GM18502 (cell line): Measurements from ENCODE around the gene SLC5A2.
"Not testable (repeated sequence)": the region's sequence is repeated elsewhere in the genome, so short reads cannot be mapped to it uniquely, and the experiment has no call there.

Source experiments
- ATAC-seq: cut with Tn5 transposase; IDR thresholded peaks from one replicate; pipeline ENCODE4 v1.9.1; 2021; ENCODE audit warnings: mild to moderate bottlenecking; ENCODE audit not compliant: unreplicated experiment, poor library complexity

Gene SLC5A2

GRCh38 chr16:31474773-31475738 lies 7.9 kb upstream of the SLC5A2 start:
- ATAC-seq: no peak

DNA sequence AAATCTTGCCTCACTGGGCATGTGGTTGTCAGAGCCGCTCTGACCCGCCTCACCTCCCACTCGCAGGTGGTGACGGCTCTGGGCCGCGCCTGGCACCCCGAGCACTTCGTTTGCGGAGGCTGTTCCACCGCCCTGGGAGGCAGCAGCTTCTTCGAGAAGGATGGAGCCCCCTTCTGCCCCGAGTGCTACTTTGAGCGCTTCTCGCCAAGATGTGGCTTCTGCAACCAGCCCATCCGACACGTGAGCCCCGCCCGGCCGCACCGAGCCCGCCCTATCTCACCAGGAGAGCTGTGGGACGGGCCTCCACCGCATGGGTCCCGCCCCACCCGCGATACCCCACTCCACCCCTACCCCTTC lies 7.0 kb upstream of the SLC5A2 start:
- no peak for ATAC-seq

- no peak for ATAC-seq
Observed at GRCh38 chr16:31476303-31477219, 6.4 kb upstream of the SLC5A2 start.

- no peak for ATAC-seq
Observed at GRCh38 chr16:31477220-31478216, 5.4 kb upstream of the SLC5A2 start.

- ATAC-seq: no peak
Observed at GRCh38 chr16:31478956-31479355, 4.0 kb upstream of the SLC5A2 start.

- ATAC-seq: no peak
Observed at GRCh38 chr16:31479751-31480150, 3.2 kb upstream of the SLC5A2 start.

- ATAC-seq: no peak
Observed at GRCh38 chr16:31480851-31481536, 1.9 kb upstream of the SLC5A2 start.

DNA sequence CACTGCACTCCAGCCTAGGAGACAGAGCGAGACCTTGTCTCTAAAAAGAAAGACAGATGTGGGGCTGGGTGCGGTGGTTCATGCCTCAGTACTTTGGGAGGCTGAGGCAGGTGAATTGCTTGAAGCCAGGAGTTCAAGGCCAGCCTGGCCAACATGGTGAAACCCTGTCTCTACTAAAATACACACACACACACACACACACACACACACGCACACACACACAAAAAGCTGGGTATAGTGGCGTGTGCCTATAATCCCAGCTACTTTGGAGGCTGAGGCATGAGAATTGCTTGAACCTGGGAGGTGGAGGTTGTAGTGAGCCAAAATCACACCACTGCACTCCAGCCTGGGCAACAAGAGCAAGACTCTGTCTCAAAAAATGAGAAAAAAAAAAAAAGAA lies 1.1 kb downstream of the SLC5A2 start:
- not testable (repeated sequence) for ATAC-seq

DNA sequence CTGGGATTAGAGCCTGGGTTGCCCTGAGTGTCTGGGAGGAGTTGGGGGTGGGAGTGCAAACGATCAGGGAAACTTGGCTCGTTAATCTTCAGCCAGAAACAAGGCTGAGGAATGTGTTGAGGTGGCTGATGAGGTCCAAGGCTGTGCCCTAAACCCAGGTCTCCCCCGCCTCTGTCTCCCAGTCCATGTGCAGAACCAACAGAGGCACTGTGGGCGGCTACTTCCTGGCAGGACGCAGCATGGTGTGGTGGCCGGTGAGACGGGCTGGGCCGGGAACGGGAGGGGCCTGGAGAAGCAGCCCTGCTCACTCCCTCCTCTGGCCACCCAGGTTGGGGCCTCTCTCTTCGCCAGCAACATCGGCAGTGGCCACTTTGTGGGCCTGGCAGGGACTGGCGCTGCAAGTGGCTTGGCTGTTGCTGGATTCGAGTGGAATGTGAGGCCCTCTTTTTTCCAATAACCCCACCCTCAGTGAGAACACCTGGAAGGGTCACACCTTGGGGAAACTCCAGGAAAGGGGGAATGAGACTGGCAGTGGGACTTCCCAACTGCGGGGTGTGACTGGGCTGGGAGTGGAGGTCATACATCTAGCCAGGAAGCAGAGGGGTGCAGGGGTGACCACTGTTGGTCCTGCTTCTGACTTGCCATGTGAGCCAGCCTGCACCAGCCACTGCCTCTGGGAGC lies 1.7 kb downstream of the SLC5A2 start:
- ATAC-seq: no peak

- ATAC-seq: no peak
Observed at GRCh38 chr16:31485571-31485970, 2.6 kb downstream of the SLC5A2 start.

DNA sequence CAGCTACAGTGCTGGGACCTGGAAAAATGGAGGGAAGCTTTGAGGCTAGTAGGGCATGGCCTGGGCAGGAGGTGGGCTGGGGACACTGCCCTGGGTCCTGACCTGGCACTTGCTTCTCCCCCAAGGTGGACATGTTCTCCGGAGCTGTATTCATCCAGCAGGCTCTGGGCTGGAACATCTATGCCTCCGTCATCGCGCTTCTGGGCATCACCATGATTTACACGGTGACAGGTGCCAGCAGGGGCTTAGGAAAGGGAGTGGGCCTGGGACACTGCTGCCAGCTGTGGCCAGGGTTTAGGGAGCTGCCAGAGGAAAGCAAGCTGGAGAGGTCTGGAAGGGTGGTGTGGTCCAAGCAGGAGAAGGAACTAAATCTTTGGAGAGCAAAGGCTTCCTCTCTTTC lies 3.1 kb downstream of the SLC5A2 start:
- ATAC-seq: no peak

GRCh38 chr16:31487071-31487719 lies 4.3 kb downstream of the SLC5A2 start:
- ATAC-seq: no peak

- peak; percentile 88 for ATAC-seq
Observed at GRCh38 chr16:31487720-31488467, 5.0 kb downstream of the SLC5A2 start.

- no peak for ATAC-seq
Observed at GRCh38 chr16:31488468-31489297, 5.8 kb downstream of the SLC5A2 start.

DNA sequence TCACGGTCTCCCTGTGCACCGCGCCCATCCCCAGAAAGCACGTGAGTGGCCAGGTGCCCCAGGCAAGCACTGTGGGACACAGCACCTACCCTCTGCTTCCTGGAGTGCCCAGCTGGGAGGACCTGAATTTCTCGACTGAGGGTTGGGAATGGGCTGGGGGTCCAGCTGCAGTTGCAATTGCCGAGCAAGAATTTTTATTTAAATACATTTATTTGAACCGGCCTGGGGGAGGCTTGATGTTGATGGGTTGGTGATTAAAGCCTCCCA lies 6.3 kb downstream of the SLC5A2 start:
- ATAC-seq: no peak

DNA sequence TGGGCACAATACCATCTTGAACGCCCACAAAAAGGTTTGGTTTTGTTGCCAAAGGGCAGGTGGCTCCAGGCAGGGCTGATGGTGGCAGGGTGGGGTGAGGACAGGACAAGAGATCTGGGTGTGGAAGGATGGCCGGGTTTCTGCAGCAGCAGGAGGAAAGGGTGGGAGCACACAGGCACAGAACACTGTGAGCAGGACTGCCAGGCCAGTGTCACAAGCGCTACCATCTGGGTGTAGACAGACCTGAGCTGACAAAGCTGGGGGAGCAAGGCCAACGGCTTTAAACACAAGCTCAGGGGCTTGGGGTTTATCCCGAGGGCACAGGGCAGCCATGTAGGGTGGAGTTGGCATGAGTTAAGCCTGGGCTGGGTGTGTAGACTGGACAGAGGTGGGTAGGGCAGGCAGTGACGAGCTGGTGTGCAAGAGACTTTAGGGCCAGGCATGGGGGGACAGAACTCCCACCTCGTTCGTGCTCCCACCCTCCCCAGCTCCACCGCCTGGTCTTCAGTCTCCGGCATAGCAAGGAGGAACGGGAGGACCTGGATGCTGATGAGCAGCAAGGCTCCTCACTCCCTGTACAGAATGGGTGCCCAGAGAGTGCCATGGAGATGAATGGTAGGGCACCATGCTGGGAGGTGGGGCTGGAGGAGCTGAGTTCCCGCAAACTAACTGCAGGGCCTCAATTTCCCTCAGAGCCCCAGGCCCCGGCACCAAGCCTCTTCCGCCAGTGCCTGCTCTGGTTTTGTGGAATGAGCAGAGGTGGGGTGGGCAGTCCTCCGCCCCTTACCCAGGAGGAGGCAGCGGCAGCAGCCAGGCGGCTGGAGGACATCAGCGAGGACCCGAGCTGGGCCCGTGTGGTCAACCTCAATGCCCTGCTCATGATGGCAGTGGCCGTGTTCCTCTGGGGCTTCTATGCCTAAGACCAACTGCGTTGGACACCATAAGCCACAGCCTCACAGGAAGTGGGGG lies 7.0 kb downstream of the SLC5A2 start:
- ATAC-seq: no peak
